GM12878 (cell line): Measurements from ENCODE around the gene POLK. TPM values are rescaled to one million over a fixed set of nuclear protein-coding genes. Genes with fewer than 3 reads are reported as not detected.

Experiments
- ATAC-seq: fragments of 200-7000 bp; cut with Tn5 transposase; 3 replicates; pipeline ENCODE4 v1.9.1; 2020; ENCODE audit warnings: mild to moderate bottlenecking, moderate library complexity
- BruUV-seq: library from RNA; stranded (reverse); fragments of 400-500 nt; replicated peaks from 2 replicates; lab custom pipeline; 2021; lab: Mats Ljungman, UMichigan
- CTCF ChIA-PET: fragments of 300-600 bp; sonication (Branson Sonifier 250); formaldehyde crosslinking; extraction: SDS; loops from one replicate; lab custom pipeline; 2021; ENCODE audit warnings: inconsistent platforms; lab: Yijun Ruan, JAX
- POLR2A ChIA-PET: fragments of 350-600 bp; formaldehyde crosslinking; extraction: SDS; loops from one replicate; lab custom pipeline; 2021; ENCODE audit warnings: inconsistent platforms; lab: Charles Lee
- RAD21 ChIA-PET: fragments of 300-600 bp; sonication (Branson Sonifier 250); formaldehyde crosslinking; loops from one replicate; lab custom pipeline; 2023; ENCODE audit warnings: antibody characterized with exemption; ENCODE audit not compliant: unreplicated experiment; lab: Charles Lee
- SMC1A ChIA-PET: fragments of 300-600 bp; sonication (Branson Sonifier 250); formaldehyde crosslinking; loops from one replicate; lab custom pipeline; 2023; ENCODE audit not compliant: unreplicated experiment, uncharacterized antibody; lab: Charles Lee
- DNase-seq: peaks from one replicate; pipeline ENCODE4 v3.0.0-alpha.2; 2011; ENCODE audit warnings: low read depth, low spot score
- FAIRE-seq: peaks from 3 replicates; lab custom pipeline; 2011; peaks lifted over from hg19 to GRCh38; lab: Jason Lieb, UNC
- H2AFZ ChIP-seq: 2 replicates; pipeline ENCODE4 v1.6.0; 2011; ENCODE audit warnings: low read depth, low read length, control low read depth; ENCODE audit not compliant: control insufficient read depth
- H3K27ac ChIP-seq: 2 replicates; pipeline ENCODE4 v1.5.1; 2011; ENCODE audit warnings: control low read depth; ENCODE audit not compliant: control insufficient read depth, insufficient read depth
- H3K27me3 ChIP-seq, 2 experiments: replicated peaks in 1 of 2; 2 replicates each; pipeline versions ENCODE4 v1.6.0 to v1.6.1; 2011; ENCODE audit warnings: low read length in 1 of 2; ENCODE audit not compliant: control insufficient read depth in 2 of 2, insufficient read depth in 2 of 2
- H3K36me3 ChIP-seq, 2 experiments: 2 replicates each; pipeline ENCODE4 v1.5.1; 2011; ENCODE audit warnings: low read length in 1 of 2; ENCODE audit not compliant: control insufficient read depth in 2 of 2, insufficient read depth in 2 of 2
- H3K4me1 ChIP-seq: 2 replicates; pipeline ENCODE4 v1.6.1; 2011; ENCODE audit warnings: mild to moderate bottlenecking, low read length, moderate library complexity, mixed read lengths; ENCODE audit not compliant: control insufficient read depth, insufficient read depth
- H3K4me2 ChIP-seq: 2 replicates; pipeline ENCODE4 v1.6.0; 2011; ENCODE audit warnings: control low read depth; ENCODE audit not compliant: control insufficient read depth, insufficient read depth
- H3K4me3 ChIP-seq: fragments of 200-600 bp; sonication (generic); 2 replicates; pipeline ENCODE4 v1.5.1; 2016
- H3K79me2 ChIP-seq: 2 replicates; pipeline ENCODE4 v1.6.0; 2011; ENCODE audit warnings: low read length; ENCODE audit not compliant: control insufficient read depth, insufficient read depth
- H3K9ac ChIP-seq: 2 replicates; pipeline ENCODE4 v1.8.0; 2011; ENCODE audit warnings: low read length, control low read depth, mixed read lengths; ENCODE audit not compliant: control insufficient read depth, insufficient read depth
- H3K9me3 ChIP-seq: replicated peaks from 3 replicates; pipeline ENCODE4 v1.5.1; 2011; ENCODE audit warnings: mild to moderate bottlenecking, low read length; ENCODE audit not compliant: control insufficient read depth, insufficient read depth
- H4K20me1 ChIP-seq: 2 replicates; pipeline ENCODE4 v1.6.0; 2011; ENCODE audit not compliant: control insufficient read depth, insufficient read depth
- ATF7 ChIP-seq: fragments of 450-650 bp; IDR thresholded peaks from 2 replicates; pipeline ENCODE4 v1.6.1; 2016; ENCODE audit warnings: low read depth, mild to moderate bottlenecking
- BCL3 ChIP-seq: IDR thresholded peaks from 2 replicates; pipeline ENCODE4 v1.6.1; 2011; ENCODE audit warnings: borderline replicate concordance, low read depth, mild to moderate bottlenecking, moderate library complexity, low read length; ENCODE audit not compliant: insufficient read depth, poor library complexity, severe bottlenecking
- BRCA1 ChIP-seq: IDR thresholded peaks from 2 replicates; pipeline ENCODE4 v1.6.1; 2011; ENCODE audit warnings: low read depth, low read length, improper control_type of control experiment
- CBX5 ChIP-seq: sonication (generic); IDR thresholded peaks from 2 replicates; pipeline ENCODE4 v1.6.1; 2016; ENCODE audit warnings: low read depth, moderate library complexity, mild to moderate bottlenecking, inconsistent platforms
- CTCF ChIP-seq, 3 experiments: IDR thresholded peaks in 2 of 3; conservative IDR thresholded peaks in 1 of 3; 2 replicates each; pipeline ENCODE4 v1.5.1; 2011; ENCODE audit warnings: low read depth in 3 of 3, low read length in 3 of 3, mild to moderate bottlenecking in 3 of 3, control low read depth in 2 of 3, moderate library complexity in 2 of 3, inconsistent platforms in 1 of 3, mixed read lengths in 1 of 3; ENCODE audit not compliant: control insufficient read depth in 2 of 3, insufficient read depth in 1 of 3; ENCODE audit errors: extremely low read depth in 1 of 3
- EP300 ChIP-seq, 2 experiments: fragments of 150-350 bp in 1 of 2; IDR thresholded peaks; 2 replicates each; pipeline ENCODE4 v1.6.1; 2011 to 2012; ENCODE audit warnings: low read depth in 2 of 2, low read length in 2 of 2, borderline replicate concordance in 1 of 2, improper control_type of control experiment in 1 of 2, inconsistent platforms in 1 of 2; ENCODE audit not compliant: control insufficient read depth in 1 of 2
- HDAC6 ChIP-seq: fragments of 200-600 bp; sonication (generic); IDR thresholded peaks from one replicate; pipeline ENCODE4 v1.8.0; 2017; ENCODE audit warnings: antibody characterized with exemption; ENCODE audit not compliant: unreplicated experiment
- IRF5 ChIP-seq: fragments of 450-650 bp; IDR thresholded peaks from 2 replicates; pipeline ENCODE4 v1.6.1; 2017; ENCODE audit warnings: borderline replicate concordance
- KAT2A ChIP-seq: conservative IDR thresholded peaks from 2 replicates; pipeline ENCODE4 v1.6.1; 2011; ENCODE audit warnings: low read depth, low read length; ENCODE audit not compliant: control insufficient read depth
- NFXL1 ChIP-seq: fragments of 450-650 bp; IDR thresholded peaks from 2 replicates; pipeline ENCODE4 v1.6.1; 2017; ENCODE audit warnings: antibody characterized with exemption, mild to moderate bottlenecking, borderline replicate concordance
- NFYB ChIP-seq: IDR thresholded peaks from 2 replicates; pipeline ENCODE4 v1.6.1; 2011; ENCODE audit warnings: low read depth, mild to moderate bottlenecking, low read length, improper control_type of control experiment, moderate library complexity; ENCODE audit not compliant: insufficient read depth
- RAD51 ChIP-seq: fragments of 450-650 bp; IDR thresholded peaks from 2 replicates; pipeline ENCODE4 v1.6.1; 2016; ENCODE audit warnings: moderate library complexity, mild to moderate bottlenecking, inconsistent platforms
- SPI1 ChIP-seq: IDR thresholded peaks from 2 replicates; pipeline ENCODE4 v1.6.1; 2011; ENCODE audit warnings: low read depth, mild to moderate bottlenecking, low read length, moderate library complexity, borderline replicate concordance; ENCODE audit not compliant: insufficient read depth
- TAF1 ChIP-seq: IDR thresholded peaks from 2 replicates; pipeline ENCODE4 v1.6.1; 2011; ENCODE audit warnings: mild to moderate bottlenecking, low read depth, low read length, borderline replicate concordance
- TBL1XR1 ChIP-seq: IDR thresholded peaks from 2 replicates; pipeline ENCODE4 v1.6.1; 2012; ENCODE audit warnings: low read depth, low read length, improper control_type of control experiment
- WGBS: methylation state at CpG from one replicate; pipeline ENCODE4 v1.1.6; 2016; ENCODE audit warnings: low lambda C conversion rate; ENCODE audit not compliant: insufficient replicate concordance, insufficient coverage; ENCODE audit errors: missing lambda C conversion rate; 5-methylcytosine and 5-hydroxymethylcytosine counted together
- in situ Hi-C: fragments of 300-500 bp; cut with MboI; formaldehyde crosslinking; loops from 9 replicates; pipeline ENCODE4 v1.14.3; 2018; ENCODE audit warnings: mixed read lengths
- intact Hi-C: fragments of 100-400 bp; cut with micrococcal nuclease; formaldehyde crosslinking; loops from one replicate; pipeline ENCODE4 v1.14.2; 2022; ENCODE audit not compliant: unreplicated experiment
- polyA plus RNA-seq, 11 experiments: library from polyadenylated mRNA; depleted of rRNA in 4 of 11; unstranded in 6 of 11; stranded (reverse) in 5 of 11; fragments of >200 nt; fragmentation: Nextera tagmentation in 4 of 11; fragmentation: Illumina TruSeq in 1 of 11; extraction: Ambion mirVana in 4 of 11; extraction: Trizol in 1 of 11; gene quantifications; 1 replicate in 1 of 11; 2 replicates in 10 of 11; pipeline versions ENCODE4 v1.2.1 to v1.2.3, GENCODE V29; 2011 to 2016; ENCODE audit warnings: inconsistent platforms in 2 of 11, missing spikeins in 2 of 11, low read depth in 1 of 11
- total RNA-seq, 4 experiments: library from RNA; depleted of rRNA in 3 of 4; stranded (reverse); fragments of >200 nt in 3 of 4; fragmentation: Illumina TruSeq in 1 of 4; extraction: Trizol in 1 of 4; gene quantifications; 2 replicates each; pipeline versions ENCODE4 v1.2.1 to v1.2.3, GENCODE V29; 2013 to 2021
- TF ChIP-seq, protein P1 (sequence below): IDR thresholded peaks from 2 replicates; pipeline ENCODE4 v1.6.1; 2011; ENCODE audit warnings: low read depth, low read length, improper control_type of control experiment, borderline replicate concordance

Gene POLK
- total and polyA plus RNA-seq, 10 of the 15 experiments (the other 5 are each of a cell fraction or from before 2014, with no cell fraction given): 10.4 to 47.6 (median 29.0) TPM

DNA sequence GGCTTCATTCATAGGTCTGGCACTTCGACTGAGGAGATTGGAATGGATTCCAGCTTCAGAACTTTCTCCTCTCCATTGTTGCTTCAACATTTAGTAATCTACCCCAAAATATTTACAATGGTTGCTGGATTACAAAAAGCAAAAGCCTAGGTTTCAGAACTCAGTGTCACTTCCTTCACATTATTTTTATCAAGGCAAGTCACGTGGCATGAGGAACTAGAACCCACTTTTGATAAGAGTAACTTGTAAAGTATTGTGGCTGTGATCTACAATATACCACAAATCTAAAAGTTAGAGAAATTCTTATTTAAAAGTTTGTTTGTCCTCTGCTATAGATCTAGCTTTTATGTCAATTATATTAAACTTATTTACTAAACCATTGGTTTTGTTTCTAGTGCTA lies 59.9 kb downstream of the POLK start:
- WGBS: 28% methylated on average over 2 of the region's 2 CpGs
- no peak overlapping the region for H2AFZ ChIP-seq
- H3K79me2 ChIP-seq: peaks cover 20% of the 10 kb centered on the region
- ChIA-PET SMC1A (interaction anchor here (0.6 to 8.3 kb wide), 6 partner anchors 47 to 90 kb away, joined by 3 to 60 read pairs (median 8); partner anchors contain the start of genes CERT1 and POLK), POLR2A (interaction anchor here (0.9 kb wide), 1 partner anchor 10 kb away, joined by 3 read pairs; no protein-coding TSS in a partner anchor), CTCF (interaction anchor here (1.6 kb wide), 1 partner anchor 58 kb away, joined by 3 read pairs; no protein-coding TSS in a partner anchor), RAD21 (interaction anchor here (0.7 to 1.5 kb wide), 4 partner anchors 55 to 98 kb away, joined by 3 to 9 read pairs (median 5); no protein-coding TSS in a partner anchor)
- no peak for FAIRE-seq
- H3K4me1 ChIP-seq: peaks cover 32% of the 10 kb centered on the region
- intact Hi-C loops (no loop called here), in situ Hi-C loops (no loop called here)
- ATAC-seq: no peak
- no peaks in the 10 kb centered on the region for H3K27me3 ChIP-seq
- 0 out of 4 replicates have a peak, but pooled peaks cover 0 to 3% of the 10 kb centered on the region in 2 experiments for H3K36me3 ChIP-seq
- H3K9me3 ChIP-seq: peaks cover 4% of the 10 kb centered on the region; the same call in 2 of the 3 replicates
- no peak overlapping the region for H3K9ac ChIP-seq
- H3K27ac ChIP-seq: no peak overlapping the region
- no peak for DNase-seq
- BruUV-seq: no TSS peak
- no peaks in the 10 kb centered on the region for H4K20me1 ChIP-seq
- H3K4me3 ChIP-seq: no peak overlapping the region
- H3K4me2 ChIP-seq: peak overlapping the region; percentile 44
- TF ChIP-seq TBL1XR1 (no peak), TAF1 (no peak), IRF5 (no peak), BRCA1 (no peak), KAT2A (no peak), RAD51 (peak; percentile 91), BCL3 (no peak), NFXL1 (no peak), EP300 (IDR thresholded peaks at IDR 0.05; ENCODE audit: borderline replicate concordance in 1 of 2, control insufficient read depth in 1 of 2, low read depth in 2 of 2, low read length in 2 of 2) (0 out of 4 replicates have a peak, but pooled peaks of 1 of the 2 experiments have one; percentile 12), NFYB (no peak), CBX5 (no peak), ATF7 (no peak), CTCF (IDR thresholded peaks at IDR 0.05 in 2 of 3, conservative IDR thresholded peaks at IDR 0.05 in 1 of 3; ENCODE audit: control insufficient read depth in 2 of 3, extremely low read depth in 1 of 3, insufficient read depth in 1 of 3, low read depth in 3 of 3, low read length in 3 of 3) (no peak), SPI1 (peak; percentile 18; the same call in 1 of the 2 replicates), HDAC6 (no peak)
- TF ChIP-seq, protein P1, sequence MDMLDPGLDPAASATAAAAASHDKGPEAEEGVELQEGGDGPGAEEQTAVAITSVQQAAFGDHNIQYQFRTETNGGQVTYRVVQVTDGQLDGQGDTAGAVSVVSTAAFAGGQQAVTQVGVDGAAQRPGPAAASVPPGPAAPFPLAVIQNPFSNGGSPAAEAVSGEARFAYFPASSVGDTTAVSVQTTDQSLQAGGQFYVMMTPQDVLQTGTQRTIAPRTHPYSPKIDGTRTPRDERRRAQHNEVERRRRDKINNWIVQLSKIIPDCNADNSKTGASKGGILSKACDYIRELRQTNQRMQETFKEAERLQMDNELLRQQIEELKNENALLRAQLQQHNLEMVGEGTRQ: peak; percentile 16; the same call in 1 of the 2 replicates
